Thyroid gland (tissue), 4 donors: Measurements from ENCODE around the gene CD22.

Source experiments
- POLR2A ChIP-seq, 2 donors: fragments of 450-650 bp; IDR thresholded peaks; one replicate each; pipeline ENCODE4 v1.6.1; 2017; ENCODE audit warnings: antibody characterized with exemption in 2 of 2, mild to moderate bottlenecking in 2 of 2, moderate library complexity in 1 of 2
- TF ChIP-seq, protein P1 (sequence below), 6 experiments: fragments of 200-600 bp in 3 of 6; fragments of 450-650 bp in 3 of 6; sonication (generic) in 3 of 6; IDR thresholded peaks; one replicate each; pipeline ENCODE4 v1.5.1; 2016 to 2019; ENCODE audit warnings: antibody characterized with exemption in 6 of 6, mild to moderate bottlenecking in 2 of 6, inconsistent platforms in 1 of 6, moderate library complexity in 1 of 6

DNA sequence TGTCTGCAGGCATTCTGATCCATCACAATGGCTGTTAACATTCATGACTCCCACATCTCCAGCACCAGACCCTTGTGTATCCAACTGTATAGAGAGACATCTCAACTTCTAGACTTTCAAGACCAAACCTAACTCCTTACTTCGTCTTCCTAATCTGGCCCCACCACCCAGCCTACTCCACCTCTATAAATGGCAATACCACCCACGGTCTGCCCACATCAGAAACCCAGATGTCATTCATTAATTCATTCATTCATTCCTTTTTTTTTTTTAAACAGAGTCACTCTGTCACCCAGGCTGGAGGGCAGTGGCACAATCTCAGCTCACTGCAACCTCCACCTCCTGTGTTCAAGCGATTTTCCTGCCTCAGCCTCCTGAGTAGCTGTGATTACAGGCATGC, 52.3 kb downstream of the CD22 start:
- TF ChIP-seq, protein P1, sequence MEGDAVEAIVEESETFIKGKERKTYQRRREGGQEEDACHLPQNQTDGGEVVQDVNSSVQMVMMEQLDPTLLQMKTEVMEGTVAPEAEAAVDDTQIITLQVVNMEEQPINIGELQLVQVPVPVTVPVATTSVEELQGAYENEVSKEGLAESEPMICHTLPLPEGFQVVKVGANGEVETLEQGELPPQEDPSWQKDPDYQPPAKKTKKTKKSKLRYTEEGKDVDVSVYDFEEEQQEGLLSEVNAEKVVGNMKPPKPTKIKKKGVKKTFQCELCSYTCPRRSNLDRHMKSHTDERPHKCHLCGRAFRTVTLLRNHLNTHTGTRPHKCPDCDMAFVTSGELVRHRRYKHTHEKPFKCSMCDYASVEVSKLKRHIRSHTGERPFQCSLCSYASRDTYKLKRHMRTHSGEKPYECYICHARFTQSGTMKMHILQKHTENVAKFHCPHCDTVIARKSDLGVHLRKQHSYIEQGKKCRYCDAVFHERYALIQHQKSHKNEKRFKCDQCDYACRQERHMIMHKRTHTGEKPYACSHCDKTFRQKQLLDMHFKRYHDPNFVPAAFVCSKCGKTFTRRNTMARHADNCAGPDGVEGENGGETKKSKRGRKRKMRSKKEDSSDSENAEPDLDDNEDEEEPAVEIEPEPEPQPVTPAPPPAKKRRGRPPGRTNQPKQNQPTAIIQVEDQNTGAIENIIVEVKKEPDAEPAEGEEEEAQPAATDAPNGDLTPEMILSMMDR (IDR thresholded peaks at IDR 0.05): no peak
- TF ChIP-seq POLR2A (IDR thresholded peaks at IDR 0.05): no peak
